ENCODE data around the gene RENBP.

Gene RENBP

GRCh38 chrX:153934762-153935325 lies 9.6 kb downstream of the RENBP start, which contains the start of gene NAA10:
NAA10 (minus strand) TSS chrX:153935037; CDS start chrX:153934904, 133 bp downstream.
- TF ChIP-seq POLR2A (IDR thresholded peaks at IDR 0.05; ENCODE audit: extremely low read depth, insufficient read length) (peak; percentile 51), MAX (IDR thresholded peaks at IDR 0.05; ENCODE audit: low read depth, low read length) (no peak), MYC (IDR thresholded peaks at IDR 0.05; ENCODE audit: low read depth, low read length) (no peak; the same call in 1 of the 2 replicates)
- TF ChIP-seq, protein P1, sequence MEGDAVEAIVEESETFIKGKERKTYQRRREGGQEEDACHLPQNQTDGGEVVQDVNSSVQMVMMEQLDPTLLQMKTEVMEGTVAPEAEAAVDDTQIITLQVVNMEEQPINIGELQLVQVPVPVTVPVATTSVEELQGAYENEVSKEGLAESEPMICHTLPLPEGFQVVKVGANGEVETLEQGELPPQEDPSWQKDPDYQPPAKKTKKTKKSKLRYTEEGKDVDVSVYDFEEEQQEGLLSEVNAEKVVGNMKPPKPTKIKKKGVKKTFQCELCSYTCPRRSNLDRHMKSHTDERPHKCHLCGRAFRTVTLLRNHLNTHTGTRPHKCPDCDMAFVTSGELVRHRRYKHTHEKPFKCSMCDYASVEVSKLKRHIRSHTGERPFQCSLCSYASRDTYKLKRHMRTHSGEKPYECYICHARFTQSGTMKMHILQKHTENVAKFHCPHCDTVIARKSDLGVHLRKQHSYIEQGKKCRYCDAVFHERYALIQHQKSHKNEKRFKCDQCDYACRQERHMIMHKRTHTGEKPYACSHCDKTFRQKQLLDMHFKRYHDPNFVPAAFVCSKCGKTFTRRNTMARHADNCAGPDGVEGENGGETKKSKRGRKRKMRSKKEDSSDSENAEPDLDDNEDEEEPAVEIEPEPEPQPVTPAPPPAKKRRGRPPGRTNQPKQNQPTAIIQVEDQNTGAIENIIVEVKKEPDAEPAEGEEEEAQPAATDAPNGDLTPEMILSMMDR (IDR thresholded peaks at IDR 0.05; ENCODE audit: low read depth, low read length), result no peak
- peak; percentile 85 for DNase-seq (ENCODE audit: low read depth)
- H3K4me3 ChIP-seq (ENCODE audit: low read depth, low read length), result peak within 1 kb of the TSS; percentile 88

GRCh38 chrX:153934148-153934761 lies 10.2 kb downstream of the RENBP start:
- DNase-seq (ENCODE audit: low read depth), result no peak
- H3K4me3 ChIP-seq (ENCODE audit: low read depth, low read length), result peak overlapping the region; percentile 88
- TF ChIP-seq MYC (IDR thresholded peaks at IDR 0.05; ENCODE audit: low read depth, low read length) (no peak), MAX (IDR thresholded peaks at IDR 0.05; ENCODE audit: low read depth, low read length) (no peak), POLR2A (IDR thresholded peaks at IDR 0.05; ENCODE audit: extremely low read depth, insufficient read length) (no peak)
- TF ChIP-seq, protein P1 (IDR thresholded peaks at IDR 0.05; ENCODE audit: low read depth, low read length), result no peak

DNA sequence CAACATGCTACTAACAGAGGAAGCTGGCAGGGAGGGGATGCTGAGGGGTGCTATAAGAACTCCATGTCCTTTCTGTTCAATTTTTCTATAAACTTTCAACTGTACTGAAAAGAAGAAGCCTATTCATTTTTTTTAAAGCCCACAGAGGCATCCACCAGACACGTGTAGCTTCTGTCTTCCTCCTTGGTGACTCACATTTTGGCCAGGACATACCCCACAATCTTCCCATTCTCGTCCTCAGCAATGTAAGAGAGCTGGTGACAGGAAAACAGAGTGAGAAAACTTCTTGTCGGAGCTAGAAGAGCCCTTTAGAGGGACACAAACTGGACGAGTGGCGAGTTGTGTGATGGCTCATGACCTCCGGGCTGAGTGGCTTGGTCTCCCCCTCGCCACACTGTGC lies 10.7 kb downstream of the RENBP start:
- DNase-seq (ENCODE audit: low read depth), result peak; percentile 42
- TF ChIP-seq, protein P1 (IDR thresholded peaks at IDR 0.05; ENCODE audit: low read depth, low read length), result no peak
- TF ChIP-seq MAX (IDR thresholded peaks at IDR 0.05; ENCODE audit: low read depth, low read length), result 0 out of 2 replicates have a peak, but pooled peaks have one; percentile 14
- TF ChIP-seq POLR2A (IDR thresholded peaks at IDR 0.05; ENCODE audit: extremely low read depth, insufficient read length), result no peak
- TF ChIP-seq MYC (IDR thresholded peaks at IDR 0.05; ENCODE audit: low read depth, low read length), result no peak
- peak overlapping the region; percentile 88 for H3K4me3 ChIP-seq (ENCODE audit: low read depth, low read length)

DNA sequence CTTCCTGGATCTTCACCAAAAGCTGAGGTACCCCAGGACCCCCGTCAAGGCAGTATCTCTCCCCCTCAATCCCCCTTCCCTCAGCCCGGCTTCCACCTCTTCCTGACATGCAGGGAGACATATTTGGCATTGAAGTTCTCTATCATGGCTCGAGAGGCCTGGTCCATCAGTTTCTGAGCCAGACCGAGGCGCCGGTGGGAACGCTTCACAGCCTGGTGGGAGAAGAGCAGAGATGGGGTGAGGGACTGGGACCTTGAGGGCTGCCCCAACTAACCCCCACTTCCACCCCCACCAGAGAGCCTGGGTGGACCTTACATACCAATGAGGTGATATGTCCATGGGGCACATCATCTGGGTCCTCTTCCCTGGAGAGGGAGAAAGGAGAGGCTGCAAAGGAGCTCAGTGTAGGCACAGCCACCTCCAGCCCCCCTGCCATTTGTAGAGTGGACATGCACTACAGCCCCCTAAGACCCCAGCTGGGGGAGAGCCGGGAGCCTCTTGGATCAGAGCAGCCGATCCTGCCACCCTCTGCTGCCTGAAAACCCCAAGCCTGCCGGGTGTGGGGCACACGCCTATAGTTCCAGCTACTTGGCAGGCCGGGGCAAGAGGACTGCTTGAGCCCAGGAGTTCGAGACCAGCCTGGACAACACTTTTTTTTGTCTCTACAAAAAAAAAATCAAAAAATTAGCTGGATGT lies 12.1 kb downstream of the RENBP start:
- TF ChIP-seq MYC (IDR thresholded peaks at IDR 0.05; ENCODE audit: low read depth, low read length) (no peak), MAX (IDR thresholded peaks at IDR 0.05; ENCODE audit: low read depth, low read length) (no peak), POLR2A (IDR thresholded peaks at IDR 0.05; ENCODE audit: extremely low read depth, insufficient read length) (no peak)
- TF ChIP-seq, protein P1 (IDR thresholded peaks at IDR 0.05; ENCODE audit: low read depth, low read length), result no peak
- DNase-seq (ENCODE audit: low read depth), result no peak
- H3K4me3 ChIP-seq (ENCODE audit: low read depth, low read length), result no peak overlapping the region

GRCh38 chrX:153931748-153932147 lies 12.7 kb downstream of the RENBP start:
- no peak for DNase-seq (ENCODE audit: low read depth)
- H3K4me3 ChIP-seq (ENCODE audit: low read depth, low read length), result no peak overlapping the region
- no peak for TF ChIP-seq MAX (IDR thresholded peaks at IDR 0.05; ENCODE audit: low read depth, low read length)
- no peak for TF ChIP-seq POLR2A (IDR thresholded peaks at IDR 0.05; ENCODE audit: extremely low read depth, insufficient read length)
- TF ChIP-seq MYC (IDR thresholded peaks at IDR 0.05; ENCODE audit: low read depth, low read length), result no peak
- TF ChIP-seq, protein P1 (IDR thresholded peaks at IDR 0.05; ENCODE audit: low read depth, low read length), result no peak

Measured in NB4 (cell line).